ENCODE results near the gene TUBB4A. TPM values are rescaled to one million over a fixed set of nuclear protein-coding genes. Genes with fewer than 3 reads are reported as not detected.
"Not testable (repeated sequence)": the region's sequence is repeated elsewhere in the genome, so short reads cannot be mapped to it uniquely, and the experiment has no call there.

TUBB4A gene
- 4.4 TPM for total RNA-seq (2021; ENCODE audit: unreplicated experiment)
- 17.9 TPM for polyA plus RNA-seq (2012; ENCODE audit: insufficient read length)
- percentile 23 among the genes with signal in this experiment for Bru-seq, nascent RNA
- percentile 28 among the genes with signal in this experiment for BruChase-seq, experiment 1, labeled RNA remaining after a 2-hour chase
- percentile 33 among the genes with signal in this experiment for BruChase-seq, experiment 2, labeled RNA remaining after a 6-hour chase
- long read RNA-seq, partial matches to known transcripts = 0 of 2 reads
- long read RNA-seq, other reads (novel, unspliced or antisense) = 2 of 2 reads

DNA sequence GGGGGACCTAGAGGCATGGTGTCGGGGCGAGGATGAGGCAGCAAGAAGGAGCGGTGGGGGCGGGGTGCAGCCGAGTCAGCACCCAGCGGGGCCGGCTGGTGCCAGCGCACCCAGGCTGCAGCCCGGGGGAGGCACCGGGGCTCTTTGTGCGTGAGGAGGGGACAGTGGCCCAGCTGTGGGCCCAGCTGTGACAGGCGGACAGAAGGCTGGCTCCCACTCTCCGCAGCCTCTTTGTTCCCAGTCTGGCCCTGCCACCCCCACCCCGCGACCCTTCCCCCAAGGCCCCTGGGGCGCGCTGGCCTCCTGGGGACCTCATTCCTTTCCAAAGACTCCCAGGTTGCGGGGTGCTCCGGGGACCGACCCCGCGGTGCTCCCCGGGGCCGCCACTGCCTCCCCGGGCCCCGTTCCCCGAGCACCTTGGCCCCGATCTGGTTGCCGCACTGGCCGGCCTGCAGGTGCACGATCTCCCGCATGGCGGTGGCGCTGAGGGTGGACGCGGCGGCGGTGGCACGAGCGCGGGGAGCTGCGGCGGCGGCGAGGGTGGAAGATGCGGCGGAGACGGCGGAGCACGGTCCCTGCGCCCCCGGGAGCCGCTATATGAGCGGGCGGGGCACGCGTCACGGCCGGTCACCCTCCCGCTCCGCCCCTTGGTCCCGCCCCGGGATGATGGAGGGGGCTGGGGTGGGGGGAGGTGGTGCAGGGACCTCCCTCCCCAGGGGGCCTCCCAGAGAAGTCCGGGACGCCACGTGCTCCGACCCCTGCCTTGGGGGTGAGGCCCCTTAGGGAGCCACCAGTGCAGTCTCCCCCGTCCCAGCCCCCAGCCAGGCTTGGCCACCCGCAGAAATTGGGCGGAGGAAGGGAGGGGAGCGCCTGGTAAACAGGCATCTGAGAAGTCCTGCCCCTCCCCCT is at the start of gene TUBB4A:
TSS of gene TUBB4A (minus strand) at position 570 of the 909 bp plus-strand sequence. CDS start at position 473, 97 bp downstream.
- no peaks in the 10 kb centered on the region for H3K36me3 ChIP-seq (ENCODE audit: control insufficient read depth, insufficient read depth, low read length)
- H3K27ac ChIP-seq (ENCODE audit: low read length) = no peak within 1 kb of the TSS
- DNase-seq (ENCODE audit: low read depth, low spot score) (no peak), ATAC-seq (peak; percentile 67)
- no peaks in the 10 kb centered on the region; the same call in 1 of the 2 replicates for H3K27me3 ChIP-seq (ENCODE audit: control insufficient read depth, insufficient read depth, low read length)
- no TSS peak for BruUV-seq (replicated peaks)
- peaks cover 2% of the 10 kb centered on the region; the same call in 1 of the 2 replicates for H3K4me1 ChIP-seq (ENCODE audit: control insufficient read depth, insufficient read depth, low read length)
- intact Hi-C loops (cut with micrococcal nuclease; ENCODE audit: unreplicated experiment) (no loop called here), in situ Hi-C loops (cut with HindIII; ENCODE audit: low pct_unique_long_range_greater_than_20kb, low sequenced_read_pairs) (no loop called here)
- TF ChIP-seq POLR2AphosphoS5 (IDR thresholded peaks at IDR 0.05; ENCODE audit: low read depth, low read length) (no peak), SIN3A (IDR thresholded peaks at IDR 0.05; ENCODE audit: borderline replicate concordance, insufficient read depth, low read depth, low read length) (no peak), TCF7L2 (IDR thresholded peaks at IDR 0.05; ENCODE audit: low read depth, low read length) (no peak)
- TF ChIP-seq, protein P1, sequence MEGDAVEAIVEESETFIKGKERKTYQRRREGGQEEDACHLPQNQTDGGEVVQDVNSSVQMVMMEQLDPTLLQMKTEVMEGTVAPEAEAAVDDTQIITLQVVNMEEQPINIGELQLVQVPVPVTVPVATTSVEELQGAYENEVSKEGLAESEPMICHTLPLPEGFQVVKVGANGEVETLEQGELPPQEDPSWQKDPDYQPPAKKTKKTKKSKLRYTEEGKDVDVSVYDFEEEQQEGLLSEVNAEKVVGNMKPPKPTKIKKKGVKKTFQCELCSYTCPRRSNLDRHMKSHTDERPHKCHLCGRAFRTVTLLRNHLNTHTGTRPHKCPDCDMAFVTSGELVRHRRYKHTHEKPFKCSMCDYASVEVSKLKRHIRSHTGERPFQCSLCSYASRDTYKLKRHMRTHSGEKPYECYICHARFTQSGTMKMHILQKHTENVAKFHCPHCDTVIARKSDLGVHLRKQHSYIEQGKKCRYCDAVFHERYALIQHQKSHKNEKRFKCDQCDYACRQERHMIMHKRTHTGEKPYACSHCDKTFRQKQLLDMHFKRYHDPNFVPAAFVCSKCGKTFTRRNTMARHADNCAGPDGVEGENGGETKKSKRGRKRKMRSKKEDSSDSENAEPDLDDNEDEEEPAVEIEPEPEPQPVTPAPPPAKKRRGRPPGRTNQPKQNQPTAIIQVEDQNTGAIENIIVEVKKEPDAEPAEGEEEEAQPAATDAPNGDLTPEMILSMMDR (IDR thresholded peaks at IDR 0.05) = no peak
- TF ChIP-seq, protein P2, sequence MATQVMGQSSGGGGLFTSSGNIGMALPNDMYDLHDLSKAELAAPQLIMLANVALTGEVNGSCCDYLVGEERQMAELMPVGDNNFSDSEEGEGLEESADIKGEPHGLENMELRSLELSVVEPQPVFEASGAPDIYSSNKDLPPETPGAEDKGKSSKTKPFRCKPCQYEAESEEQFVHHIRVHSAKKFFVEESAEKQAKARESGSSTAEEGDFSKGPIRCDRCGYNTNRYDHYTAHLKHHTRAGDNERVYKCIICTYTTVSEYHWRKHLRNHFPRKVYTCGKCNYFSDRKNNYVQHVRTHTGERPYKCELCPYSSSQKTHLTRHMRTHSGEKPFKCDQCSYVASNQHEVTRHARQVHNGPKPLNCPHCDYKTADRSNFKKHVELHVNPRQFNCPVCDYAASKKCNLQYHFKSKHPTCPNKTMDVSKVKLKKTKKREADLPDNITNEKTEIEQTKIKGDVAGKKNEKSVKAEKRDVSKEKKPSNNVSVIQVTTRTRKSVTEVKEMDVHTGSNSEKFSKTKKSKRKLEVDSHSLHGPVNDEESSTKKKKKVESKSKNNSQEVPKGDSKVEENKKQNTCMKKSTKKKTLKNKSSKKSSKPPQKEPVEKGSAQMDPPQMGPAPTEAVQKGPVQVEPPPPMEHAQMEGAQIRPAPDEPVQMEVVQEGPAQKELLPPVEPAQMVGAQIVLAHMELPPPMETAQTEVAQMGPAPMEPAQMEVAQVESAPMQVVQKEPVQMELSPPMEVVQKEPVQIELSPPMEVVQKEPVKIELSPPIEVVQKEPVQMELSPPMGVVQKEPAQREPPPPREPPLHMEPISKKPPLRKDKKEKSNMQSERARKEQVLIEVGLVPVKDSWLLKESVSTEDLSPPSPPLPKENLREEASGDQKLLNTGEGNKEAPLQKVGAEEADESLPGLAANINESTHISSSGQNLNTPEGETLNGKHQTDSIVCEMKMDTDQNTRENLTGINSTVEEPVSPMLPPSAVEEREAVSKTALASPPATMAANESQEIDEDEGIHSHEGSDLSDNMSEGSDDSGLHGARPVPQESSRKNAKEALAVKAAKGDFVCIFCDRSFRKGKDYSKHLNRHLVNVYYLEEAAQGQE (IDR thresholded peaks at IDR 0.05; ENCODE audit: insufficient read depth in 1 of 2, low read depth in 2 of 2, low read length in 1 of 2) = no peak
- peak within 1 kb of the TSS; percentile 37 to 49 for H3K4me3 ChIP-seq (ENCODE audit: low read depth in 2 of 2, low read length in 2 of 2)
- POLR2A ChIA-PET = no interaction called here
- CTCF ChIA-PET = no interaction called here
- H3K9me3 ChIP-seq (ENCODE audit: control insufficient read depth, insufficient read depth, low read depth, low read length) = no peaks in the 10 kb centered on the region

DNA sequence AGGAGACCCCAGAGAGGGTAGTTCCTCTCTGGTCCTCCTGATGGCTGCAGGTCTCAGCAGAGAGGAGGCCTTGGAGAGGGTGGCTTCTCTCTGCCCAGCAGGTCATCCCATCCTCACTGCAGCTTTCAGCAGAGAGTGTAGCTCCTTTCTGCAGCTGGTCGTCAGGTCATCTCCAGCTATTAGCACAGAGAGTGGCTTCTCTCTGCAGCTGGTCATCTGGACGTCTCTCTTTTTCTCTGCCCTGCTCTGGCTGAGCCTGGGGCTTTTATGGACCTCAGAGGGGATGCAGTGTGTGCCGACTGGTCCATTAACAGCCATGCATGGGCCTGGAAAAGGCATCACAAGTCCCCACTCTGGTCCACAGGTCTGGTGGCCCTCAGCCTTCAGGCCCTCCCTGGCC is 49.0 kb upstream of the TUBB4A start:
- DNase-seq (ENCODE audit: low read depth, low spot score) (no peak), ATAC-seq (no peak)
- no peaks in the 10 kb centered on the region for H3K4me1 ChIP-seq (ENCODE audit: control insufficient read depth, insufficient read depth, low read length)
- no peaks in the 10 kb centered on the region for H3K36me3 ChIP-seq (ENCODE audit: control insufficient read depth, insufficient read depth, low read length)
- no peaks in the 10 kb centered on the region for H3K9me3 ChIP-seq (ENCODE audit: control insufficient read depth, insufficient read depth, low read depth, low read length)
- ChIA-PET POLR2A (no interaction called here), CTCF (no interaction called here)
- no peaks in the 10 kb centered on the region for H3K27me3 ChIP-seq (ENCODE audit: control insufficient read depth, insufficient read depth, low read length)
- intact Hi-C loops (cut with micrococcal nuclease; ENCODE audit: unreplicated experiment) (no loop called here), in situ Hi-C loops (cut with HindIII; ENCODE audit: low pct_unique_long_range_greater_than_20kb, low sequenced_read_pairs) (no loop called here)
- BruUV-seq (replicated peaks) = no TSS peak
- H3K4me3 ChIP-seq (ENCODE audit: low read depth in 2 of 2, low read length in 2 of 2) = no peak overlapping the region
- TF ChIP-seq SIN3A (IDR thresholded peaks at IDR 0.05; ENCODE audit: borderline replicate concordance, insufficient read depth, low read depth, low read length) = no peak
- TF ChIP-seq, protein P1 (IDR thresholded peaks at IDR 0.05) = no peak
- no peak overlapping the region for H3K27ac ChIP-seq (ENCODE audit: low read length)

DNA sequence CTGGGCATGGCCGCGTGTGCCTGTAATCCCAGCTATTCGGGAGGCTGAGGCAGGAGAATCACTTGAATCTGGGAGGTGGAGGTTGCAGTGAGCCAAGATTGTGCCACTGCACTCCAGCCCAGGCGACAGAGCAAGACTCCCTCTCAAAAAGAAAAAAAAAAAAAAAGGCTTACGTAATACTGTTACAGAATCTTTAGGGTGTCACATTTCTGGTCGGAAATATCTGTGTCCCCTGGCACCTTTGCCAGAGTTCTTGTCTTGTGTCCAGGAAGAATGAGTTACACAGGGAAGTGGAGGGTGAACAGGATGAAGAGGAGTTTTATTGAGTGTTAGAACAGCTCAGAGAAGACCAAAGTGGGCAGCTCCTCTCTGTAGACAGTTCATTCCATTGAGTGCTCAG is 48.6 kb upstream of the TUBB4A start:
- POLR2A ChIA-PET; intact Hi-C loops (cut with micrococcal nuclease; ENCODE audit: unreplicated experiment); in situ Hi-C loops (cut with HindIII; ENCODE audit: low pct_unique_long_range_greater_than_20kb, low sequenced_read_pairs); H3K9me3 ChIP-seq (ENCODE audit: control insufficient read depth, insufficient read depth, low read depth, low read length); DNase-seq (ENCODE audit: low read depth, low spot score); BruUV-seq (replicated peaks); CTCF ChIA-PET; H3K27ac ChIP-seq (ENCODE audit: low read length); H3K4me1 ChIP-seq (ENCODE audit: control insufficient read depth, insufficient read depth, low read length); H3K27me3 ChIP-seq (ENCODE audit: control insufficient read depth, insufficient read depth, low read length); H3K36me3 ChIP-seq (ENCODE audit: control insufficient read depth, insufficient read depth, low read length); H3K4me3 ChIP-seq (ENCODE audit: low read depth in 2 of 2, low read length in 2 of 2); ATAC-seq: not testable (repeated sequence)
